22Rv1 (cell line): ENCODE measurements around the gene YIF1B.

ENCODE experiments used
- ZFX ChIP-seq: fragments of 450-650 bp; IDR thresholded peaks from 2 replicates; pipeline ENCODE4 v1.6.1; 2017; ENCODE audit warnings: antibody characterized with exemption, borderline replicate concordance
- TF ChIP-seq, protein P1 (sequence below): fragments of 450-650 bp; IDR thresholded peaks from 2 replicates; pipeline ENCODE4 v1.5.1; 2017; ENCODE audit warnings: mild to moderate bottlenecking

DNA sequence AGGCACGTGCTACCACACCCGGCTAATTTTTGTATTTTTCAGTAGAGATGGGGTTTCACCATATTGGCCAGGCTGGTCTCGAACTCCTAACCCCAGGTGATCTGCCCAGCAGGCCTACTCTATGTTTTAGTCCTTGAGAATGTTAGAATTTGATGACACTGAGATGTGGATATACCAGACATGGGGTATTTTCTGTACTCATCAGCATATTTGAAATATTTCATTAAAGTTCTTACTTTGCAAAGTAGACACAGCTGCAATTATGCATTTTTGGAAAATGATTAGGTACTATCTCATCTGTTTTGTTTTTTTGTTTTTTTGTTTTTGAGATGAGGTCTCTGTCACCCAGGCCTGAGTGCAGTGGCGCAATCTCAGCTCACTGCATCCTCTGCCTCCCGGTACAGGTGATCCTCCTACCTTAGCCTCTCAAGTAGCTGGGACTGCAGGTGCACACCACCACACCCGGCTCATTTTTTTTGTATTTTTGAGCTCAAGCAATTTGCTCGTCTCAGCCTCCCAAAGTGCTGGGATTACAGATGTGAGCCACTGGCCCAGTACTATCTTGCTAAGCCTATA lies 38.7 kb downstream of the YIF1B start:
- TF ChIP-seq, protein P1, sequence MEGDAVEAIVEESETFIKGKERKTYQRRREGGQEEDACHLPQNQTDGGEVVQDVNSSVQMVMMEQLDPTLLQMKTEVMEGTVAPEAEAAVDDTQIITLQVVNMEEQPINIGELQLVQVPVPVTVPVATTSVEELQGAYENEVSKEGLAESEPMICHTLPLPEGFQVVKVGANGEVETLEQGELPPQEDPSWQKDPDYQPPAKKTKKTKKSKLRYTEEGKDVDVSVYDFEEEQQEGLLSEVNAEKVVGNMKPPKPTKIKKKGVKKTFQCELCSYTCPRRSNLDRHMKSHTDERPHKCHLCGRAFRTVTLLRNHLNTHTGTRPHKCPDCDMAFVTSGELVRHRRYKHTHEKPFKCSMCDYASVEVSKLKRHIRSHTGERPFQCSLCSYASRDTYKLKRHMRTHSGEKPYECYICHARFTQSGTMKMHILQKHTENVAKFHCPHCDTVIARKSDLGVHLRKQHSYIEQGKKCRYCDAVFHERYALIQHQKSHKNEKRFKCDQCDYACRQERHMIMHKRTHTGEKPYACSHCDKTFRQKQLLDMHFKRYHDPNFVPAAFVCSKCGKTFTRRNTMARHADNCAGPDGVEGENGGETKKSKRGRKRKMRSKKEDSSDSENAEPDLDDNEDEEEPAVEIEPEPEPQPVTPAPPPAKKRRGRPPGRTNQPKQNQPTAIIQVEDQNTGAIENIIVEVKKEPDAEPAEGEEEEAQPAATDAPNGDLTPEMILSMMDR: no peak
- no peak for TF ChIP-seq ZFX
